HUDEP-2 (cell line): ENCODE measurements around the gene ESRRG.

Experiments
- DNase-seq, 76 experiments: peaks; one replicate each; lab custom pipeline; 2025; ENCODE audit not compliant: unreplicated experiment in 76 of 76; lab: John Stamatoyannopoulos, UW

Gene ESRRG

DNA sequence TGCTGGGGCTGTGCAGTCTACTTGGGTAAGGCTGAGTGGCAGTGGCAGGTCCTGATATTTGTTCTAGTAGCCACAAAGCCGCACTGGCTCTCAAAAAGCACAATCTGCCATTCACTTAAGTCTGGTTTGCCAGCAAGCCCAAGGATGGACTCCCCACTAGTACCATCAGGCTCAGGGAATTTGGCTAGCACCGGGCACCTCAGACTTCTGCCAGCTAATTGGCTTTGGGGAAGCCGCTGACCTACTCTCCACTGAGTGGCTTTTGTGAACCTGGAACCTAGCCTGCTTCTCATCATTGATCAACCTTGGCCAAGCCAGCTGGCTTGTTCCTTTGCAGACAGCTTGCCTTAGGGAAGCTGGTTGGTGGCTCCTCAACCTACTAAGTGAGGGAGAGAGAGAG is 83.1 kb downstream of the ESRRG start:
- DNase-seq: no peak

DNA sequence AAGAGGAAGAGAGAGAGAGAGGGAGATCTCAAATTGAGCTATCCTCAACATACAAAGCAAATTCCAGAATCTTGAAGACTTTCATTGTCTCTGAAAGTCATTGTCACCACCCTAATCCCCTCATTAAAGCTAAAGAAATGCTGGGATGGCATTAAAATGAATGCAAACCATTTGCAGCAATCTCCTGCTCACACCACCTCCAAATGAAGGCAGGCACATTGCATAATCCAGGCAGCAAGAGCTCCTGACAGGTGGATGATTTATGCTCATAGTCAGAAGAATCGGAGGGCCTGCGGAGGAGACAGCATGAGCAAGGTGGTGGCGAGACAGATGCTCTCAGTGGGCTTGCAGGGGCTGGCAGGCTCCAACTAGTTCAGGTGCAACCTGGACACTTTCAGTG is 90.2 kb downstream of the ESRRG start:
- DNase-seq: no peak

DNA sequence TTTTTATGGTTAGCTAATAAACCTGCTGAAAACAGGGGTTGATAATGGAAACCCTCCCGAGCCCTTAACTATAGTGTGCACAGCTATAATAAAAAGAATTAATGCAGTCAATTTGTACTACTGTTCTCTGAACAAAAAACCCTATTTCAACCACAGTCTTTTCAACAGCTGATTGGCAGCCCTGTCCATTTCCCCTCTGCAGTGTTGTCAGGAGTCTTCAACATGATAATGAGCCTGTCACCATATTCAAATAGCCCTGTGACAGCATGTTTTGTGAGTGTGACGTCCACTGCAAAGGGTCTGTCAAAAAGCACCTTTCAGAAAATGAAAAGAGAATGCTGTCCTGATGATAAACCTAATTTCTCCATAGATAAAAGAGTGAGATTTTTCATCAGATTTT is 92.7 kb downstream of the ESRRG start:
- DNase-seq: no peak

DNA sequence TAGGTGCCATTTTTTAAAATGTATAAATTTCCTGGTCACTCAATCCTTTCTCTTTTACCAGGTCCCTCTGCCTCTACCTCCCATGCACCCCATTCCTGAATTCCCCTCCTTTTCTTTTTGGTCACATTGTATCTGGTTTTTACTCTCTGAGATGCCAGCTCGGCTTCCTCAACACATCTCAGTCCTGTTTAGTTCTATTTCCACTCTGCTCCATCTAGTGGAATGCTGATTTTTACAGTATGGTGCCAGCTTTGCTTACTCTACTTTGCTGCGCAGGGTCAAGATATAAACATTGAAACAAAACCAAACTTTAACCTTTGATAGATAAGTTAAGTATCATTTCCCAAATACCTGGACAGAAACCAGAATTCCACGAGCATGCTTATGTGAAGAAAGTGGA is 96.0 kb downstream of the ESRRG start:
- peak in 7 of 76 experiments; percentile 18 to 32 (median 25) for DNase-seq

DNA sequence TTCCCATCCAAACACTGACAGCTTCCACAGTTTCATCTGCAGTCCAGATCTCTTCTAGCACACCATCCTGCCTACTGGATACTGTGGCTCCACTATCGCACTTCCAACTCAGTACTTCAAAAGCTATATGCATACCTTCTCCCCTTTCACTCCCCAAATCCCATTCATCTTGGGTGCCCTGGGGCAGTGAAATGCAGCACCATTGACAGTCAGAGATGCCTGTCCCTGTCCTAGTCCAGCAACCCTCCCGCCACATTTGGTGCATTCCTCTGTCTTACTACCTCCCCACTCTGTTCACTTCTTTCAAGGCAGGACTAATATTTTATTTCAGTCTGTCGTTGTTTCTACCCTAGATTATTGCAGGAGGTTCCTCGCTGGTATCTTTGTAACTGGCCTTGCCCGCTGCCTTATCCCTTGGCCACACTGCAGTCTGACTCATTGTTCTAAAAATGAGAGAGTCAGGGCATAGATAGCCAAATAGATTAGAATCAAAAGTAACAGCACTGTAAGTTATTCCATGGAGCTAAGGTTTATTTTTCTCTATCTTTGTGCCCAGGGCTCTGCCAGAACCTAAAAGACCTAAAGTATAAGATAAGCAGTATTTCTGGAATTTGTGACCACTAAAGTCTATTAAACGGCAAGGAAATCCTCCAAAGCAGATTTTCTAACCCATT is 96.7 kb downstream of the ESRRG start:
- peak in 74 of 76 experiments; percentile 37 to 95 (median 73) for DNase-seq

DNA sequence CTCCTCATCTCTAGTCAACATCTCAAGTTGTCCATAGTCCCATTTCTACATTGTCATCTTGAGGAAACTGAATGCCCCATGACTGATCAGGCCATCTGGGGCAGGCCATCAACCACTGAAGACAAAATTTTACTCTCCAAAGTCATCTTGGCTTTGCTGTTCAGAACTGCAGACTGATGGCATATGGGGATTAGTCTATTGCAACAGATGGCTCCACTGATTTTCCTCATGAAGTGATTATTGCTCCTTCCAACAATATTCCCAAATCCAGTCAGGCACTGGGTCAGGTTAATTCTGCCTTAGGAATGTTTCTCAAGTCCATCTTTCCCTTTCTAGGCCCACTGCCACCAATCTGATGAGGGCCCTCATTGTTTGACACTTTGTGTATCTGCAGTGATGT is 101.7 kb downstream of the ESRRG start:
- no peak for DNase-seq

DNA sequence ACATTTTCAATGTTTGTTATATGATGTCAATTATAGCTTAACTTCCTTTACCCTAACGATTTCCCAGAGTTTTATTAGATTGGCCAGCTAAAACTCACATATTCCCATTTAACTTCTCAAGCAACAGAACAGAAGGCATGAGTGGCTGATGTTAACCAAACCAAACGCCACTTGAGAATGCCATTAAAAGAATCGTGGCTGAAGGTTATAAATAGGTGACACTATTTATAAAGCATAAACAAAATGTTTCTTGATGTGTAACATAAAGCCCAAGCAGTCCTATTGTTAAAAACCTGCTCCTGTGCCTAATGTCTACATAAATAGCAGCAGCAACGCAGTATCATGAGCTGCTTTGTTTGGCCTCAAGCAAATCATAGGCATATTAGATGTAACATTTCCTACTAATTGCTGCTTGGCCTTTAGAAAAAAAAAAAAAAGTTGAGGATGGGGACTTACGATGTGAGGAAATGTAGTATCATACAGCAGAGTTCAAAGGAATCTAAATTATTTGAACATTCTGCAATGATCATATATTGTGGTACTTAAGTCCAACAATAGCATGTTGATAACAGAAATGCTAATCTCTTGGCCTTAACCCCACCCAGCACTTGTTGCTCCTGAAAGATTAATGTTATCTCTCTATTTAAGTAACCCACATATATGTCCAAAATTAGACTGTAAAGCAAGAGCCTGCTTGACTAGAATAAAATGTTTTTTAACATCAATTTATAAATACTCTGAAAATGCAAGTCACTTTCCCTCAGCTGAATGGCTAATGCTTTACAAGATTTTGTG is 106.0 kb downstream of the ESRRG start:
- peak in 10 of 76 experiments; percentile 8 to 46 (median 28) for DNase-seq

DNA sequence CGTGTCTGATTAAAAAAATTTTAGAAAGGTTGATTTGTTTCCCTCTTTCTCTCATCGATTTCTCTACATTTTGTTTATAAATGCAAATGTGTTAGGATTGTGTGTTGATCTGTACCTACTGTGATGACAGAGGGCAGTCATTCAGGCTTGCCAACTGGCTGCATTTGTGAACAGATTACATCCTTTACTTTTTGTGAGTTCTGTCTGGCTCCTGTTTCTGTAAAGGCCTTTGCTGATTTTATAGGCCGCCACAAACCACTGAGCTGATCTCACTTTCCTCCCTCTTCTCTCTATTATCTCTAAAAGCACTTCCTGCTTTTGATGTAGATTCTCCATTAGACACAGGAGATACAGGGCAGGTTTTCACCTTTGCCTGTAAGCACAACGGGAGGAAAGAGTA is 106.8 kb downstream of the ESRRG start:
- DNase-seq: peak in 4 of 76 experiments; percentile 7 to 18 (median 16)

DNA sequence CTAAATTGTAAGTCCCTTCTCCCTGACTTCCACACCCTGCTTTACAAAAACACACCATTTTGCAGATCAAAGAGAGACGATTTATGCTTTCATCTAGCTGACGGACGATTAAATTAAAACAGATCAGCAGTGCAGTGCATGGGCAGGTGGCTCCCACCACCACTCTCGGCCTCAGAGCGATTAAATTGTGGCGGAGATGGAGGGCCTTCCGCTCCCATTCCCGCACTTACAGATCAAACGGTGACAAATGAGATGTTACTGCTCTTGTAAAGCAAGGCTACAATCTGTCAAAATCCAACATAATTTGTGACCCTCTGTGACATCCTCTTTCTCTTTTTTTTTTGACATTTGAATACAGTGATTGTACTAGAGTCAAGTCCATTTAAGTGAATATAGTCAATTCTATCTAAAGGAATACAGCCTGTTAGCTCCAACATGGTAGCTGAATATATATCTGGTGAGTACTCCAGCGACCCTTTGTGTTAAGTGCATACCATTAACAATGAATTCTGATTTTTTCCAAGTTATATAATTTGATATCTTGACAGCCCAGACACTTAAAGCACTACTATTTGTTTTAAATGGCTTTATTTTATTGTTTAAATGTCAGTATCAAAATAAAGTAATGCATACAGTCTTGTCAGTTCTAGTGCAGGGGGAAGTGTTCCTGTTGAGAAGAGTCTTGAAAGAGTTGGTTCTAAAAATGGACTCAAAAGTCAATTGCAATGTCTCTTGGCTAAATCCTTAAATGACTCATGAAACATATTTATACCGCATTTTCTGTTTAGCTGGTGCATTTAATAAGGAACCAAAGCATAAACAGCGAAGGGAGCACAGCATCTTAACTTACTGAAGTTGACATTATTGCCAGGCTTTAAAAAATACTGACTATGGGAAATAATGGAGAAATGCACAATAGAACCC is 109.0 kb downstream of the ESRRG start:
- DNase-seq: no peak

DNA sequence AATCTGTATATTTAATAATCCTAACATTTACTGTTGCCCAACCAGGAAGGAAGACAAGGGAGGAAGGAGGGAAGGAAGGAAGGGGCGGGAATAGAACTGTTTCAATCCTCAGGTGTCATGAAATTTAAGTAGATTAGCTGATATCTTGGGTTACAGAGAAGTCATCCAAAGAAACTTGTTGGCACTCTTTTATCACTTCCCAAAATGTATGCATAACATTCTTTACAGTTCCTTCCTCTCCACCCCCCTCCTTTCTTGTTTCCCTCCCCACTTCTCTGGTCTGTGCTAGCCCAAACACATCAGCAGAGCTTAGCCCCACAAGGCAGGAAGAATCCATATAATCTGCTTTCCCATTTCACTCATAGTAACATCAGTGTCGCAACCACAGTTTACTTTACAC is 110.9 kb downstream of the ESRRG start:
- DNase-seq: no peak

DNA sequence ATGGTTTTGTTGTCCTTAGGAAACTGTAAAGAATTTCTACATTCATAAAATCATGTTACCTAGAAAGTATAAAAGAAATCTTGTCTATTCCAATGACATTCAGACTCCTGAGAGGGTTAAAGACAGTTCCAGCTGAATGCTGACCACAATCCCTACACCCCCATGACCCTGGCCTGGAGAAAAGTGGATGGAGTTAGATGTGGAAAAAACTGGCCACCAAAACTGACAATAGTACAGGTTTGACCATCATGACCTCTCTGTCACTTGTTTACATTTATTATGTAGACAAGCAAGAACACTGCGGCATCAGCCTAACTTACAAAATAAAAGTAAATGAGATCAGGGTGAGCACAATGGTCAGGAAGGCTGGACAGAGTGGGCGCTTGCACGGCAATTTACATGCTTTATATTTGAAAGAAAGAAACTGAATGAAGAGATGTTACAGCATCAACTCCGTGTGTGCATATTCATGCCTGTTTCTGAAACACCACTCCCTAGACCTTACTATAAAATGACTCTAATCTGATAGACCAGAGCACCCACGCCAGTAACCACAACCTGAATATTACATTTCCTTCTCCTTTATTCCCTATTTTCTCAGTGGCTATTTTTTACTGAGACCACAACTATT is 116.0 kb downstream of the ESRRG start:
- peak in 5 of 76 experiments; percentile 2 to 30 (median 26) for DNase-seq

DNA sequence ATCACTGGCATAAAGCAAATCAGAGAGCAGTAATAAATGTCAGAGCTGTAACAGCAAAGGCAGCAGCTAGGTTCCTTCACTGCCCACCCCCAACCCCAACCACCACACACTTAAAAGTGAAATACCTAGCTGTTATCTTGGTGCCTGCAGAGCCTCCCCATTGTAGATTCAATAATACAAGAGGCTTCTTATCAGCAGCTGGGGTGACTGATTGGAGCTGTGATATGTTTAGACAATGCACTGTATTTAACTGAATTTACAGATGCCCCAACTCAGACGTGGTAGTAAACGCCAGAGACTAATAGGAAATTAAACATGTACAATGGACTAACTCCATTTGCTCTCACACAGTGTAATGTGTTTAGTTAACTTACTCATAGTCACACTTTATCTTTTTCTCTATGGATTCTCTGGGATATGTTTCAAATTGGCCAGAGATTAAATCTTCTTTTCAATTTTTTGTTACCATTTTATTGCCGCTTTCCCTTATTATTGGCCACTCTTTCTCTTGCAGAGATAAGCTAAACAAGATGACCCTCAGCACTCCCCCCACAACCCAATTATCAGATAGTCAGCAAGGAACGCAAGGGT is 117.1 kb downstream of the ESRRG start:
- DNase-seq: peak in 67 of 76 experiments; percentile 13 to 85 (median 65)

DNA sequence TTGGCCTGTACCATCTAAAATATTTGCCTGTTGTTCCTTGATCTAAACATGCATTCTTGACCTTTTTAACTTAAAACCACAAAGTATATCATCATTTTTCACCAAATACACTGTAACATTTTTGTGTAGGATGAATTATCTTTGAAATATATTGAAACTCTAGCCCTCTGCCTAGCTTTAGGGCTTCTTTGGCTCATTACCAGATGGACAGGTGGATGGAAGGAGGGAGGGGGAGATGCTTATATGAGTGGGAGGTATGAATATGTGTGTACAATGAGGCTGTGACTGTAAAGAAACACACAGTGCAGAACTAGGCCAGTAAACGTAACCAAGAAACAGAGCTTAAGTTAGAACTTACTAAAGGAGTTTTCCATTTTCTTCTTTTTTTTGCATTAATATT is 118.5 kb downstream of the ESRRG start:
- DNase-seq: no peak

DNA sequence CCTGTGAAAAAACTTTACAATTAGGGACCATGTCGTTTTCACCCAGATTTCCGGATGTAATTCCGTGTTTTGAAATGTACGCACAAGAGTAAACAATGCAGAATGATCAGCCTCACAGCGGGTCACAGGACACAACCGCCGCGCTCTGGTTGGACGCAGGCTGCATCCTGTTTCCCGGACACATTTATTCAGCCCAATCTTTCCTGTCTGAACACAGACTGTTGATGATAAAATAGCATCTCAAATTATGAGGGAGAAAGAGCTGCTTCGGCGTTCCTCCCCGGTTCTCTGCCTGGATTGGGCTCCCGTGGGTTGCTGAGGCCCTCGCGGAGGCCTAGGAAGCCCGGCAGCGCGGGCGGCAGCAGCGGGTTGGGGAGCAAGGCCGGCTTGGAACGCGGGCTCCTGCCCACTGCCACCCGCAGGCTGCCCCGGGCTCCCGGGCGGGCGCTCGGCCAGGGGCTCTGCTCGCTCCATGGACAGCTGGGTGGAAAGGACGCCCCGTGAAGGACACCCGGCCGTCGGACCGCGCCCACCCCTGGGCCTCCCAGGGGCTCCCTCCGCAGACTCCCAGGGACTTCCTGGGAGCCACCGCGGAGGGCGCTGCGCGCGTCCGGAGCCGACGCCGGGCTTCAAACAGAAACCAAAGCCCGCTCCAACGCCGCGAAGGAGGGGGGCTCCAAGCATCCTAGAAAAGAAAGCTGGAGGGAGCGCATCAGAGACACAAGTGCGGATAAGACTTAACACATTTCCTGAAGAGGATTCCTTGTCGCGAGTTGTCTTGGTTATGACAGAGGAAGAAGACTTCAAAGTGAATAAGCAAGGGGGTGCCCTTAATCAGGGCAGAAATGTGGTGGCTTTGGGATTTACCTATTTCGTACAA is 122.3 kb downstream of the ESRRG start:
- DNase-seq: peak in 67 of 76 experiments; percentile 7 to 75 (median 53)

DNA sequence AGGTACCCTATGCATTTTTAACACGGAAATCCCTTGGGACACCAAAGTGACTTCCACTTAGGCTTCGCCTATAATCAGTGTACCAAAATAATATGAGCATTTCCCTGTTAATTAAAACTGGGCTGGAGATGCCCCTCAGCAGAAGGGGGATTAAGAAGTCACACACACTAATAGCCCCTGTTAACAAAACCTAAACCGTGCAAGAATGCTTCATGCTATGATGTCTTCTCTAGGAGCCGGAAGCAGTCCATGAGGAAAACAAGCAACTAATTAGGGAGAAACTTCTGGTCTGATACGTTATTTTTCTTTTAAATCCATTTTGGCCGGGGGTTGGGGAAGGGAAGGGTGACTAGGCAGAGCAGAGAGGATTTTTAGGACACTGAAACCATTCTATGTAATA is 123.4 kb downstream of the ESRRG start:
- DNase-seq: no peak

DNA sequence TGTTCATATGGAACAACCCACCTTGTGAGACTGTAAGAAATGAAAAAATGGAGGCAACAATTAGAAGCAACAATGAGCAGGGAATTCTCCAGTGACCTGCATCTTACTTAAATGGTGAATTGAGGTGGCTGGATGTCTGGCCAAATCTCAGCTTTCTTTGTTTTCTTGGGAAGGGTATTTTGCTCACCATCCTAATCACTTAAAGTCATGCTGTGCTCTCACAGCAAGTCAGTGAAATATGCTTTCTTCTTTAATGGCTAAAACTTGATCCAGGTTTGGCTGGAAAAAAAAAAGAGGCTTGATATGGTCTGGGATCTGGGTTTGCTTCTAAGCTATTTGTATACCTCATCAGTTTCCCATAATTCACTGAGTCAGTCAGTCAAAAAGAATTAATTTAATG is 124.8 kb downstream of the ESRRG start:
- DNase-seq: no peak

DNA sequence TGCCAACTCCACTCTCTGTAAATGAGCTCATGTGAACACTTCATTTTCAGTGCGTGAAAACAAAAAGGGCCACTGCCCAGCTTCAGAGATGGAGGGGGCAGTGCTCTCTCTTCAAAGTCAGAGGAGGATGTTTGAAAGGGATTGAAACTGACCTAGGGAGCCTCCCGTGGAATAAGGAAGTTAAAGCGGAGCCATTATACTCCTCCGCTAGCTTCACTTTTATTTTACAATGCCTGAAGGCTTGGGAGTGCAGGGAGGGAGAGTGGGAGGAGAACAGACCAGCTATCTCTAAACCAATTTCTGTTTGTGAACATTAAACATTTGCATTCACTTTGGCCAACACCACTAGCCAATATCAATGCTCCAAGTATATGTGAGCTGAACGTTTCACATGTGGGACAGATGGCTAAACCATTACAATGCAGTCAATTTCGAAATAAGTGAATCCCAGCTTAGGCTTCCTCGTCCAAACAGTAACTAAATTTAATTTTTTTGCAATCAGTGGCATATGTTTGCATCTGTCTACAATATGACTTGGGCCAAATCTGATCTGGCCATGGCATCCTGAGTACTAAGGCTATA is 126.9 kb downstream of the ESRRG start:
- no peak for DNase-seq

DNA sequence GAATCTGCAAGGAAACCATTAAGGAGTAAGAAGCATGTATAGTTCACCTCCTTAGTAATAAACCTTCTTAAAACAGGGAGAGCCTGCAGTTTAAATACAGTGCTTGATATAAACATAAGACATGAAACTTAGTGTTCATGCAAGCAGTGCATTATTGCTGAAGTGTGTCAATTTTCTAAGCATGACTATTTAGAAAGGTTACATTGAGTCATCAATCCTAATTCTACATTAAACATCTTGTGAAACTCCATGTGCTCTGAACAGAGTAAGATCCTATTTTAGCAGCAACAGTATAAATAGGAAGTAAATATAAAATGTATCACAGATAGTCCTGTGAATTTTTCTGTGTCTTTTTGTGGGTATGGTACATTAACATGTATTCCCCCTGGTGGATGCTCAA is 135.5 kb downstream of the ESRRG start:
- no peak for DNase-seq

DNA sequence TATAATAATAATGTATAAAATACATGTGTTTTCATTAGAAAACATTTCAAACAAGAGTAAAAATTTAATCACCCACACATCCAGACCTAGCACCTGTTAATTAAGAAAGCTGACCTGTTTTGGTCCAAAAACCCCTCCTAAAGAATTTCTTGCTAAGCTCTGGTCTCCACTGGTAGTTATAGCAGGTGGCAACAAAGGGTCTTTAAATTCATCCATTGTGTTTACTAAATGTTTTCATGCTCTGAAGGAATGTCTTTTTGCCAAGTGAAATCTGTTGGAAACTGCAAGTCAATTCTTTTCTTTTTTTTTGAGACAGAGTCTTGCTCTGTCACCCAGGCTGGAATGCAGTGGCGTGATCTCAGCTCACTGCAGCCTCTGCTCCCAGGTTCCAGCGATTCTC is 141.1 kb downstream of the ESRRG start:
- DNase-seq: no peak
